OCI-LY1 (cell line): Measurements from ENCODE around the gene ABLIM2.

ENCODE experiments used
- CTCF ChIP-seq: fragments of 200-600 bp; sonication (generic), shearing (Covaris generic); IDR thresholded peaks from 2 replicates; pipeline ENCODE4 v1.5.1; 2017; ENCODE audit warnings: mild to moderate bottlenecking, antibody characterized with exemption, low read length, moderate library complexity, mixed read lengths
- EZH2 ChIP-seq: fragments of 200-600 bp; sonication (generic), shearing (Covaris generic); IDR thresholded peaks from 2 replicates; pipeline ENCODE4 v1.8.0; 2017; ENCODE audit warnings: borderline replicate concordance, mixed run types, mild to moderate bottlenecking, antibody characterized with exemption, low read length, moderate library complexity, mixed read lengths

- no peak for TF ChIP-seq CTCF
- TF ChIP-seq EZH2, result no peak
Measured at GRCh38 chr4:8132947-8133705, 25.5 kb downstream of the ABLIM2 start.
